Pancreas (tissue), 10 donors: ENCODE data around the gene TTC5. TPM values are rescaled to one million over a fixed set of nuclear protein-coding genes. Genes with fewer than 3 reads are reported as not detected.
"Not testable (repeated sequence)": the region's sequence is repeated elsewhere in the genome, so short reads cannot be mapped to it uniquely, and the experiment has no call there.

Experiments used
- ATAC-seq, 4 donors: fragments of 200-7000 bp; cut with Tn5 transposase; one replicate each; pipeline versions ENCODE4 v1.8.0 to v1.9.1; 2020; ENCODE audit warnings: mild to moderate bottlenecking in 4 of 4, moderate library complexity in 4 of 4
- DNase-seq, 6 donors: peaks; one replicate each; pipeline ENCODE4 v3.0.0-alpha.2; 2020
- FAIRE-seq: peaks from 2 replicates; lab custom pipeline; 2012; peaks lifted over from hg19 to GRCh38; lab: Jason Lieb, UNC
- H3K27ac ChIP-seq, 4 donors: fragments of 200-600 bp; sonication (generic); 1 replicate in 3 of 4; 2 replicates in 1 of 4; pipeline versions ENCODE4 v1.5.0 to v1.8.0; 2020
- H3K27me3 ChIP-seq, 4 donors: fragments of 200-600 bp; one replicate each; pipeline ENCODE4 v1.8.0; 2021
- H3K36me3 ChIP-seq, 3 donors: fragments of 200-600 bp; sonication (generic) in 1 of 3; one replicate each; pipeline versions ENCODE4 v1.5.0 to v1.8.0; 2020 to 2021
- H3K4me1 ChIP-seq, 3 donors: fragments of 200-600 bp; one replicate each; pipeline ENCODE4 v1.8.0; 2021
- H3K4me3 ChIP-seq, 4 donors: fragments of 200-600 bp; sonication (generic) in 2 of 4; one replicate each; pipeline versions ENCODE4 v1.5.0 to v1.8.0; 2020 to 2021
- H3K9me3 ChIP-seq, 4 donors: fragments of 200-600 bp; one replicate each; pipeline ENCODE4 v1.8.0; 2021
- CTCF ChIP-seq, 4 donors: fragments of 200-600 bp; sonication (generic) in 3 of 4; IDR thresholded peaks; one replicate each; pipeline versions ENCODE4 v1.5.0 to v1.8.0; 2021; ENCODE audit warnings: antibody characterized with exemption in 4 of 4
- WGBS, 2 donors: extraction: QIAGEN DNeasy Blood & Tissue Kit; methylation state at CpG; one replicate each; pipeline ENCODE4 v1.1.7; 2013; 5-methylcytosine and 5-hydroxymethylcytosine counted together
- intact Hi-C, 3 donors: fragments of 100-400 bp; cut with DNase I; formaldehyde crosslinking; loops; one replicate each; pipeline versions ENCODE4 v1.11.1 to v1.14.2; 2022
- polyA plus RNA-seq, 2 donors: library from polyadenylated mRNA; stranded (reverse); fragments of 200-250 nt; gene quantifications; one replicate each; pipeline ENCODE4 v1.2.3, GENCODE V29; 2013
- total RNA-seq, 6 donors: library from RNA; stranded (reverse); fragmentation: NEBNext Ultra II Directional in 4 of 6; extraction: Animal tissue kit (Norgen Biotek cat#: 25700) in 4 of 6; gene quantifications; one replicate each; pipeline versions ENCODE4 v1.2.1 to v1.2.4, GENCODE V29; 2021 to 2023
- donor health status: healthy with polysubstance abuse.
- donor health status: DM: no; HTN: no; CAD: no; lungs with moderate emphysema.
- donor health status: DM: no; HTN: no; CAD: no.
- donor health status: control.
- donor health status: control.
- donor health status: Bipolar disorder and iron deficiency.
- donor health status: DM: yes; HTN: yes; CAD: no.
- donor health status: DM: no; HTN: no; CAD: no.
- donor health status: DM: no; HTN: no; CAD: no.
- donor health status: DM: yes; HTN: yes; CAD: no.

The TTC5 gene
- total and polyA plus RNA-seq, 8 donors, result 3.7 to 12.9 (median 7.3) TPM

GRCh38 chr14:20346713-20347112, 41.0 kb upstream of the TTC5 start:
- Histone ChIP-seq H3K9me3 (no peaks in the 10 kb centered on the region), H3K4me1 (peaks cover 0 to 9% (median 4%) of the 10 kb centered on the region in 3 donors), H3K27me3 (no peaks in the 10 kb centered on the region), H3K27ac (no peak overlapping the region), H3K36me3 (peaks cover 0 to 4% (median 0%) of the 10 kb centered on the region in 3 donors), H3K4me3 (no peak overlapping the region)
- intact Hi-C loops, result no loop called here
- FAIRE-seq (no peak), ATAC-seq (no peak), DNase-seq (no peak)
- TF ChIP-seq CTCF (IDR thresholded peaks at IDR 0.05), result no peak
- WGBS, 2 donors, result 96 to 100% methylated on average over 1 of the region's 1 CpG

- Histone ChIP-seq H3K4me3 (no peak overlapping the region), H3K4me1 (peaks cover 0 to 9% (median 4%) of the 10 kb centered on the region in 3 donors), H3K9me3 (no peaks in the 10 kb centered on the region), H3K36me3 (peaks cover 0 to under 1% (median 0%) of the 10 kb centered on the region in 3 donors), H3K27me3 (no peaks in the 10 kb centered on the region), H3K27ac (no peak overlapping the region)
- no peak for ATAC-seq
- FAIRE-seq, result no peak
- 82 to 93% methylated on average over 1 of the region's 1 CpG for WGBS, 2 donors
- DNase-seq, result no peak
- intact Hi-C loops, result no loop called here
- TF ChIP-seq CTCF (IDR thresholded peaks at IDR 0.05), result no peak
These were observed 39.6 kb upstream of the TTC5 start for GRCh38 chr14:20345366-20345765.

- ATAC-seq, result no peak
- intact Hi-C loops, result no loop called here
These were observed 38.1 kb upstream of the TTC5 start for GRCh38 chr14:20343862-20344220.

GRCh38 chr14:20343092-20343861, 37.5 kb upstream of the TTC5 start, which contains the start of gene PARP2:
PARP2 (plus strand) TSS chr14:20343635; CDS start chr14:20343642, 7 bp downstream.
- Histone ChIP-seq H3K27ac (peak within 1 kb of the TSS; percentile 69 to 94 (median 86)), H3K4me3 (peak within 1 kb of the TSS; percentile 41 to 68 (median 60)), H3K4me1 (peaks cover 0 to 9% (median 4%) of the 10 kb centered on the region in 3 donors), H3K36me3 (no peaks in the 10 kb centered on the region), H3K9me3 (no peaks in the 10 kb centered on the region), H3K27me3 (no peaks in the 10 kb centered on the region)
- no peak for TF ChIP-seq CTCF (IDR thresholded peaks at IDR 0.05)
- ATAC-seq, result peak; percentile 91 to 96 (median 92)
- intact Hi-C loops, result no loop called here
- WGBS, 2 donors, result 0% methylated on average over 50 of the region's 50 CpGs
- peak; percentile 96 to 99 (median 97) for DNase-seq
- FAIRE-seq, result peak; percentile 95

More at GRCh38 chr14:20343862-20344220, 38.1 kb upstream of the TTC5 start:
- Histone ChIP-seq H3K4me1 (peaks cover 0 to 9% (median 4%) of the 10 kb centered on the region in 3 donors), H3K4me3 (peak overlapping the region; percentile 41 to 68 (median 60)), H3K9me3 (no peaks in the 10 kb centered on the region), H3K27me3 (no peaks in the 10 kb centered on the region), H3K27ac (peak overlapping the region; percentile 69 to 94 (median 86)), H3K36me3 (no peaks in the 10 kb centered on the region)
- FAIRE-seq (no peak), DNase-seq (no peak)
- 0% methylated on average over 3 of the region's 3 CpGs for WGBS, 2 donors
- no peak for TF ChIP-seq CTCF (IDR thresholded peaks at IDR 0.05)

- intact Hi-C loops, result no loop called here
- FAIRE-seq (no peak), DNase-seq (no peak), ATAC-seq (no peak)
- H3K27me3 ChIP-seq, result no peaks in the 10 kb centered on the region
- H3K4me1 ChIP-seq, result peaks cover 0 to 9% (median 4%) of the 10 kb centered on the region in 3 donors
- no peak for TF ChIP-seq CTCF (IDR thresholded peaks at IDR 0.05)
- H3K9me3 ChIP-seq, result no peaks in the 10 kb centered on the region
- no peaks in the 10 kb centered on the region for H3K36me3 ChIP-seq
- 57 to 65% methylated on average over 2 of the region's 2 CpGs for WGBS, 2 donors
- H3K4me3 ChIP-seq, result peak overlapping the region in 2 of 4 donors; percentile 59 to 68
- peak overlapping the region; percentile 64 to 94 (median 86) for H3K27ac ChIP-seq
These were observed 35.9 kb upstream of the TTC5 start for GRCh38 chr14:20341646-20342045.

GRCh38 chr14:20341032-20341431, 35.3 kb upstream of the TTC5 start:
- FAIRE-seq, H3K27me3 ChIP-seq, H3K36me3 ChIP-seq, intact Hi-C loops, DNase-seq, H3K4me1 ChIP-seq, H3K4me3 ChIP-seq, ATAC-seq, H3K27ac ChIP-seq, H3K9me3 ChIP-seq: not testable (repeated sequence)
- WGBS, 2 donors, result 91 to 97% methylated on average over 4 of the region's 4 CpGs
